HepG2 (cell line): ENCODE data around the gene RPS14. TPM values are rescaled to one million over a fixed set of nuclear protein-coding genes. Genes with fewer than 3 reads are reported as not detected.

Experiments used
- ELF1 ChIP-seq: sonication (generic); formaldehyde crosslinking; IDR thresholded peaks from 2 replicates; pipeline ENCODE4 v1.4.0; 2020; ENCODE audit warnings: missing genetic modification reagents
- GZF1 ChIP-seq: sonication (generic); formaldehyde crosslinking; IDR thresholded peaks from 2 replicates; pipeline ENCODE4 v1.5.1; 2020; ENCODE audit warnings: mild to moderate bottlenecking, missing genetic modification reagents
- IRF2 ChIP-seq: IDR thresholded peaks from 2 replicates; pipeline ENCODE4 v1.6.1; 2018; ENCODE audit warnings: missing genetic modification reagents, missing compliant biosample characterization
- KDM6A ChIP-seq: IDR thresholded peaks from 2 replicates; pipeline ENCODE4 v1.6.1; 2016; ENCODE audit warnings: low read depth
- NCOA1 ChIP-seq: sonication (generic); formaldehyde crosslinking; IDR thresholded peaks from 2 replicates; pipeline ENCODE4 v1.9.0; 2021; ENCODE audit warnings: missing genetic modification reagents
- PCBP1 ChIP-seq: fragments of 200-400 bp; formaldehyde crosslinking; IDR thresholded peaks from 2 replicates; pipeline ENCODE4 v1.6.1; 2017; ENCODE audit warnings: mild to moderate bottlenecking, low read depth, low read length, borderline replicate concordance
- PCBP2 ChIP-seq: fragments of 200-400 bp; formaldehyde crosslinking; optimal IDR thresholded peaks from 2 replicates; pipeline ENCODE3; 2018; ENCODE audit warnings: low read length, low read depth; ENCODE audit not compliant: poor library complexity, severe bottlenecking
- RAD51 ChIP-seq: fragments of 450-650 bp; IDR thresholded peaks from 2 replicates; pipeline ENCODE4 v1.6.1; 2016; ENCODE audit warnings: borderline replicate concordance
- REXO4 ChIP-seq: sonication (generic); formaldehyde crosslinking; IDR thresholded peaks from 2 replicates; pipeline ENCODE4 v1.8.0; 2022; ENCODE audit warnings: missing genetic modification reagents, mild to moderate bottlenecking, borderline replicate concordance
- SMAD1 ChIP-seq: sonication (generic); formaldehyde crosslinking; IDR thresholded peaks from 2 replicates; pipeline ENCODE4 v1.4.0; 2020; ENCODE audit warnings: missing genetic modification reagents, low read depth, mild to moderate bottlenecking, borderline replicate concordance
- SNAI1 ChIP-seq: sonication (generic); formaldehyde crosslinking; IDR thresholded peaks from 2 replicates; pipeline ENCODE4 v1.5.0; 2020; ENCODE audit warnings: mild to moderate bottlenecking, missing genetic modification reagents, borderline replicate concordance
- TARDBP ChIP-seq: sonication (generic); formaldehyde crosslinking; IDR thresholded peaks from 2 replicates; pipeline ENCODE4 v1.8.0; 2022; ENCODE audit warnings: mild to moderate bottlenecking, missing genetic modification reagents
- ZBTB3 ChIP-seq: sonication (generic); formaldehyde crosslinking; IDR thresholded peaks from 2 replicates; pipeline ENCODE4 v1.4.0; 2020; ENCODE audit warnings: low read depth, mild to moderate bottlenecking, moderate library complexity, missing genetic modification reagents, borderline replicate concordance
- ZMYM4 ChIP-seq: sonication (generic); formaldehyde crosslinking; IDR thresholded peaks from 2 replicates; pipeline ENCODE4 v1.8.1; 2023; ENCODE audit warnings: mild to moderate bottlenecking, missing genetic modification reagents
- ZNF44 ChIP-seq: sonication (generic); formaldehyde crosslinking; IDR thresholded peaks from 2 replicates; pipeline ENCODE4 v1.5.1; 2020; ENCODE audit warnings: mild to moderate bottlenecking, missing genetic modification reagents
- ZNF7 ChIP-seq: IDR thresholded peaks from 2 replicates; pipeline ENCODE4 v1.6.1; 2016; ENCODE audit warnings: missing biosample characterization, missing genetic modification reagents
- ZNF720 ChIP-seq: sonication (generic); formaldehyde crosslinking; IDR thresholded peaks from 2 replicates; pipeline ENCODE4 v1.4.0; 2020; ENCODE audit warnings: missing genetic modification reagents
- ZSCAN12 ChIP-seq: sonication (generic); formaldehyde crosslinking; IDR thresholded peaks from 2 replicates; pipeline ENCODE4 v1.9.0; 2021; ENCODE audit warnings: mild to moderate bottlenecking, missing genetic modification reagents
- ZSCAN30 ChIP-seq: sonication (generic); formaldehyde crosslinking; IDR thresholded peaks from 2 replicates; pipeline ENCODE4 v1.5.0; 2020; ENCODE audit warnings: mild to moderate bottlenecking, missing genetic modification reagents
- polyA plus RNA-seq, 8 experiments: library from polyadenylated mRNA; depleted of rRNA in 3 of 8; stranded (reverse) in 7 of 8; unstranded in 1 of 8; fragments of >200 nt; fragmentation: Illumina TruSeq in 4 of 8; extraction: Trizol in 4 of 8; gene quantifications; 2 replicates each; pipeline versions ENCODE4 v1.2.1 to v1.2.3, GENCODE V29; 2011 to 2016; ENCODE audit warnings: low read depth in 4 of 8, missing spikeins in 1 of 8, mixed read lengths in 1 of 8; ENCODE audit not compliant: insufficient read depth in 1 of 8
- total RNA-seq, 5 experiments: library from RNA; depleted of rRNA; stranded (reverse); fragments of >200 nt; fragmentation: Illumina TruSeq; extraction: Trizol; gene quantifications; 2 replicates each; pipeline ENCODE4 v1.2.3, GENCODE V29; 2016; ENCODE audit warnings: low read depth in 1 of 5
- TF ChIP-seq, protein P1 (sequence below): IDR thresholded peaks from 2 replicates; pipeline ENCODE4 v1.6.1; 2016; ENCODE audit warnings: low read depth, missing genetic modification reagents, missing compliant biosample characterization
- TF ChIP-seq, protein P2 (sequence below): sonication (generic); formaldehyde crosslinking; IDR thresholded peaks from 2 replicates; pipeline ENCODE4 v1.4.0; 2020; ENCODE audit warnings: missing genetic modification reagents
- TF ChIP-seq, protein P3 (sequence below): sonication (generic); formaldehyde crosslinking; IDR thresholded peaks from 2 replicates; pipeline ENCODE4 v1.8.0; 2022; ENCODE audit warnings: missing genetic modification reagents, mild to moderate bottlenecking, inconsistent platforms, borderline replicate concordance
- TF ChIP-seq, protein P4 (sequence below): IDR thresholded peaks from 2 replicates; pipeline ENCODE4 v1.6.1; 2018; ENCODE audit warnings: missing genetic modification reagents, mild to moderate bottlenecking, missing compliant biosample characterization

Gene RPS14
- total and polyA plus RNA-seq, 2 of the 13 experiments (the other 11 are each of a cell fraction or from before 2014, with no cell fraction given), result 2,116 to 3,295 TPM

DNA sequence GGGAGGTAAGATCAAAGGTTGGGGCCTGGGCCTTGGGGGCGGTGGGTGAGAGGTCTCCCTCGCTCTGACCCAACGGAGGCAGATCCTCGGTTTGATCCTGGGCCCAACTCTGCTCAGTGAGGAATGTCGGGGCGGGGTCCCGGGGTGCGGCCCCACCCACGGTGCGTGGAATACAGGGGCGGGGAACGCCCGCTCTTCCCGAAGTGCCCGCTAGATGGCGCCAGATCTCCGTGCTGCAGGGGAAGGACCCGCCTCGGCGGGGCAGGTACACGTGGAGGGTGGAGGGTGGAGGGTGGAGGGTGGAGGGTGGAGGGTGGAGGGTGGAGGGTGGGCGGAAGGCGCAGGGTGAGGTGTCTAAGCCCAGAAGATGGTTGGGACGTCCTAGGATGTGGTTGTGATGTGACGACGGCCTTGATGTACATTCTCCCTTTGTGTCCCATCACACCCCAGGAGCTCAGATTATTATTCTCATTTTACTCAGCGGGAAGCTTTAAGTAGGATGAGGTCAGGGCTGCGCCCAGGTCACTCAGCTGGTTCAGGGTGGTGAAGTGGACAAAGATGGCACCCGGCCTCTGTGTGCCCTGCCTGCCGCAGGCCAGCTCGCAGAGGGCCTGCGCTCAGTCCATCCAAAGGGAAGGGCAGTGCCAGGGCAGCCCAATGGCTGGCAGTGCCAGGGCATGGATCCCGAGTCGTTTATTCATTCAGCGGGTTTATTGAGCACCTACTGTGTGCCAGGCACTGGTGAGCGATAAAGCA, 9.4 kb upstream of the RPS14 start (continued):
- TF ChIP-seq, protein P1, sequence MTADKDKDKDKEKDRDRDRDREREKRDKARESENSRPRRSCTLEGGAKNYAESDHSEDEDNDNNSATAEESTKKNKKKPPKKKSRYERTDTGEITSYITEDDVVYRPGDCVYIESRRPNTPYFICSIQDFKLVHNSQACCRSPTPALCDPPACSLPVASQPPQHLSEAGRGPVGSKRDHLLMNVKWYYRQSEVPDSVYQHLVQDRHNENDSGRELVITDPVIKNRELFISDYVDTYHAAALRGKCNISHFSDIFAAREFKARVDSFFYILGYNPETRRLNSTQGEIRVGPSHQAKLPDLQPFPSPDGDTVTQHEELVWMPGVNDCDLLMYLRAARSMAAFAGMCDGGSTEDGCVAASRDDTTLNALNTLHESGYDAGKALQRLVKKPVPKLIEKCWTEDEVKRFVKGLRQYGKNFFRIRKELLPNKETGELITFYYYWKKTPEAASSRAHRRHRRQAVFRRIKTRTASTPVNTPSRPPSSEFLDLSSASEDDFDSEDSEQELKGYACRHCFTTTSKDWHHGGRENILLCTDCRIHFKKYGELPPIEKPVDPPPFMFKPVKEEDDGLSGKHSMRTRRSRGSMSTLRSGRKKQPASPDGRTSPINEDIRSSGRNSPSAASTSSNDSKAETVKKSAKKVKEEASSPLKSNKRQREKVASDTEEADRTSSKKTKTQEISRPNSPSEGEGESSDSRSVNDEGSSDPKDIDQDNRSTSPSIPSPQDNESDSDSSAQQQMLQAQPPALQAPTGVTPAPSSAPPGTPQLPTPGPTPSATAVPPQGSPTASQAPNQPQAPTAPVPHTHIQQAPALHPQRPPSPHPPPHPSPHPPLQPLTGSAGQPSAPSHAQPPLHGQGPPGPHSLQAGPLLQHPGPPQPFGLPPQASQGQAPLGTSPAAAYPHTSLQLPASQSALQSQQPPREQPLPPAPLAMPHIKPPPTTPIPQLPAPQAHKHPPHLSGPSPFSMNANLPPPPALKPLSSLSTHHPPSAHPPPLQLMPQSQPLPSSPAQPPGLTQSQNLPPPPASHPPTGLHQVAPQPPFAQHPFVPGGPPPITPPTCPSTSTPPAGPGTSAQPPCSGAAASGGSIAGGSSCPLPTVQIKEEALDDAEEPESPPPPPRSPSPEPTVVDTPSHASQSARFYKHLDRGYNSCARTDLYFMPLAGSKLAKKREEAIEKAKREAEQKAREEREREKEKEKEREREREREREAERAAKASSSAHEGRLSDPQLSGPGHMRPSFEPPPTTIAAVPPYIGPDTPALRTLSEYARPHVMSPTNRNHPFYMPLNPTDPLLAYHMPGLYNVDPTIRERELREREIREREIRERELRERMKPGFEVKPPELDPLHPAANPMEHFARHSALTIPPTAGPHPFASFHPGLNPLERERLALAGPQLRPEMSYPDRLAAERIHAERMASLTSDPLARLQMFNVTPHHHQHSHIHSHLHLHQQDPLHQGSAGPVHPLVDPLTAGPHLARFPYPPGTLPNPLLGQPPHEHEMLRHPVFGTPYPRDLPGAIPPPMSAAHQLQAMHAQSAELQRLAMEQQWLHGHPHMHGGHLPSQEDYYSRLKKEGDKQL (CRISPR knock-in tag), result no peak
- TF ChIP-seq RAD51 (no peak), SNAI1 (CRISPR knock-in tag) (no peak), ZNF44 (CRISPR knock-in tag) (no peak), SMAD1 (CRISPR knock-in tag) (no peak), KDM6A (no peak), IRF2 (CRISPR knock-in tag) (no peak), PCBP1 (no peak), PCBP2 (no peak), NCOA1 (CRISPR knock-in tag) (no peak), ZNF720 (no peak), ZMYM4 (CRISPR knock-in tag) (0 out of 2 replicates have a peak, but pooled peaks have one; percentile 42), GZF1 (CRISPR knock-in tag) (no peak), ZSCAN30 (CRISPR knock-in tag) (no peak), ZSCAN12 (CRISPR knock-in tag) (no peak), ZBTB3 (CRISPR knock-in tag) (no peak), ZNF7 (CRISPR knock-in tag) (no peak), TARDBP (CRISPR knock-in tag) (no peak), REXO4 (CRISPR knock-in tag) (no peak), ELF1 (CRISPR knock-in tag) (0 out of 2 replicates have a peak, but pooled peaks have one; percentile 16)
- TF ChIP-seq, protein P2, sequence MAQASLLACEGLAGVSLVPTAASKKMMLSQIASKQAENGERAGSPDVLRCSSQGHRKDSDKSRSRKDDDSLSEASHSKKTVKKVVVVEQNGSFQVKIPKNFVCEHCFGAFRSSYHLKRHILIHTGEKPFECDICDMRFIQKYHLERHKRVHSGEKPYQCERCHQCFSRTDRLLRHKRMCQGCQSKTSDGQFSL (CRISPR knock-in tag), result no peak
- TF ChIP-seq, protein P3, sequence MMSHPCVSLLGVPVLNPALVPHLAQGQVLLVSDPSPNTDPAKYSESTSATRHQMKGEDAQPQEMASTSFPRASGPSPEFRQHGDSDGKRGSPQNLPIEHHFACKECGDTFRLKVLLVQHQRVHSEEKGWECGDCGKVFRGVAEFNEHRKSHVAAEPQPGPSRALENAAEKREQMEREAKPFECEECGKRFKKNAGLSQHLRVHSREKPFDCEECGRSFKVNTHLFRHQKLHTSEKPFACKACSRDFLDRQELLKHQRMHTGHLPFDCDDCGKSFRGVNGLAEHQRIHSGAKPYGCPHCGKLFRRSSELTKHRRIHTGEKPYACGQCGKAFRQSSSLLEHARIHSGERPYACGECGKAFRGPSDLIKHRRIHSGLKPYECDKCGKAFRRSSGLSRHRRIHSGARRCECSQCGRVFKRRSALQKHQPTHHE (CRISPR knock-in tag), result no peak
- TF ChIP-seq, protein P4, sequence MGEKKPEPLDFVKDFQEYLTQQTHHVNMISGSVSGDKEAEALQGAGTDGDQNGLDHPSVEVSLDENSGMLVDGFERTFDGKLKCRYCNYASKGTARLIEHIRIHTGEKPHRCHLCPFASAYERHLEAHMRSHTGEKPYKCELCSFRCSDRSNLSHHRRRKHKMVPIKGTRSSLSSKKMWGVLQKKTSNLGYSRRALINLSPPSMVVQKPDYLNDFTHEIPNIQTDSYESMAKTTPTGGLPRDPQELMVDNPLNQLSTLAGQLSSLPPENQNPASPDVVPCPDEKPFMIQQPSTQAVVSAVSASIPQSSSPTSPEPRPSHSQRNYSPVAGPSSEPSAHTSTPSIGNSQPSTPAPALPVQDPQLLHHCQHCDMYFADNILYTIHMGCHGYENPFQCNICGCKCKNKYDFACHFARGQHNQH, result peak; percentile 24; the same call in 1 of the 2 replicates
